Nephron progenitor cell (in vitro differentiated cells): ENCODE data around the gene WDR83.
"Not testable (repeated sequence)": the region's sequence is repeated elsewhere in the genome, so short reads cannot be mapped to it uniquely, and the experiment has no call there.

Experiments
- DNase-seq: peaks from one replicate; pipeline ENCODE4 v3.0.0; 2021
- H3K27ac Mint-ChIP-seq: 2 replicates; pipeline ENCODE4 v1.8.0; 2021; ENCODE audit warnings: mild to moderate bottlenecking, moderate library complexity, mixed read lengths
- H3K27me3 Mint-ChIP-seq: 2 replicates; pipeline ENCODE4 v1.8.0; 2021; ENCODE audit warnings: mild to moderate bottlenecking, low read depth, mixed read lengths; ENCODE audit not compliant: poor library complexity
- H3K36me3 Mint-ChIP-seq: 2 replicates; pipeline ENCODE4 v1.8.0; 2021; ENCODE audit warnings: low read depth, mixed read lengths
- H3K4me1 Mint-ChIP-seq: 2 replicates; pipeline ENCODE4 v1.8.0; 2021; ENCODE audit warnings: mixed read lengths
- H3K4me3 Mint-ChIP-seq: 2 replicates; pipeline ENCODE4 v1.8.0; 2021; ENCODE audit warnings: mild to moderate bottlenecking, moderate library complexity, mixed read lengths
- H3K9me3 Mint-ChIP-seq: 2 replicates; pipeline ENCODE4 v1.8.0; 2021; ENCODE audit warnings: mild to moderate bottlenecking, moderate library complexity, mixed read lengths
- CTCF ChIP-seq: fragments of 200-600 bp; sonication (generic); IDR thresholded peaks from 2 replicates; pipeline ENCODE4 v1.5.0; 2021; ENCODE audit warnings: antibody characterized with exemption

Gene WDR83

DNA sequence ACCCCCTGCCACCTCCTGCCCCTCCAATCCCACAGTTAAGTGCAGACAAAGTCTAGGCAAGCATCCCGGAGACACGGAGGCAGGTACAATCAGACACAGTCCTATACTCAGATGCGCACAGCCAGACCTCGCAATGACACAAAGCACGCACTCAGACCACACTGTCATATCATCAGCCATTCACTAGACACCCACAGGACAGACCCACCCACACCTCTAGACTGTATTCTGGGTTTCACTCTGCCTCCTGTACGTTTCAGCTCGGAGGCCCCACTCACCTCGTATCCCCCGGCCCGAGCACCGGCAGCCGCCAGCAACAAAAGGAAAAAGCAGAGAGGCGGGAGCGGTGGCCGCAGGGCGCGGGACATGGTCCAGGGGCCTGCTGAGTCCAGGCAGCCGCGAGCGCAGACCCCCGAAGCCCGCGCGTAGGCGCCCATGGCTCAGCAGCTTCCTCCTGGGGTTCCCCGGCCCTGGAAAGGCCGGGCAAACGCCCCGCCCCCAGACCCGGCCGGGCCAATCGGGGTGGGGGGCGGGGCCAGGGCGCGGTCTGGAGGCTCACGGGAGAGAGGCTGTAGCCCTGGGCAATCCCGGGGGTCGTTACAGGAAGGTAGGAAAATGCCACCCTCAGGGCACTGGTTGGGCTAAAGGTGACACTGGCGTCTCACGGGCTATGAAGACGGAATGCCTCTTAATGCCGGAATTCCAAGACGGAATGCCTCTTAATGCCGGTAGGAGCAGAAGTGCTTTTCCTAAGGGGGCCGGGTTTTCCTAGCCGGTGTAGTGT, at the start of gene WDR83, which contains the start of gene MAN2B1:
Gene WDR83 (plus strand): TSS at position 543 of the 784 bp plus-strand sequence. CDS start 2,984 bp downstream, outside the sequence.
Gene MAN2B1 (minus strand): TSS at position 478 of the 784 bp plus-strand sequence. CDS start 41 bp downstream, at position 437.
- peak; percentile 87 for DNase-seq
- H3K4me3 Mint-ChIP-seq = peak within 1 kb of the TSS; percentile 97
- peaks cover 62% of the 10 kb centered on the region for H3K4me1 Mint-ChIP-seq
- no peak for TF ChIP-seq CTCF
- peaks cover 4% of the 10 kb centered on the region for H3K27me3 Mint-ChIP-seq
- peaks cover 6% of the 10 kb centered on the region for H3K36me3 Mint-ChIP-seq
- H3K27ac Mint-ChIP-seq = peak within 1 kb of the TSS; percentile 98
- H3K9me3 Mint-ChIP-seq = no peaks in the 10 kb centered on the region

- Mint-ChIP-seq H3K4me3 (no peak overlapping the region), H3K36me3 (peaks cover 91% of the 10 kb centered on the region), H3K9me3 (peaks cover 83% of the 10 kb centered on the region), H3K4me1 (no peaks in the 10 kb centered on the region), H3K27me3 (peaks cover 3% of the 10 kb centered on the region), H3K27ac (no peak overlapping the region)
- TF ChIP-seq CTCF = no peak
- no peak for DNase-seq
Observed at GRCh38 chr19:12617646-12618045, 49.0 kb upstream of the WDR83 start.

GRCh38 chr19:12621253-12622024, 45.2 kb upstream of the WDR83 start:
- H3K4me3 Mint-ChIP-seq, H3K27me3 Mint-ChIP-seq: not testable (repeated sequence)
- peaks cover 91% of the 10 kb centered on the region for H3K9me3 Mint-ChIP-seq

DNA sequence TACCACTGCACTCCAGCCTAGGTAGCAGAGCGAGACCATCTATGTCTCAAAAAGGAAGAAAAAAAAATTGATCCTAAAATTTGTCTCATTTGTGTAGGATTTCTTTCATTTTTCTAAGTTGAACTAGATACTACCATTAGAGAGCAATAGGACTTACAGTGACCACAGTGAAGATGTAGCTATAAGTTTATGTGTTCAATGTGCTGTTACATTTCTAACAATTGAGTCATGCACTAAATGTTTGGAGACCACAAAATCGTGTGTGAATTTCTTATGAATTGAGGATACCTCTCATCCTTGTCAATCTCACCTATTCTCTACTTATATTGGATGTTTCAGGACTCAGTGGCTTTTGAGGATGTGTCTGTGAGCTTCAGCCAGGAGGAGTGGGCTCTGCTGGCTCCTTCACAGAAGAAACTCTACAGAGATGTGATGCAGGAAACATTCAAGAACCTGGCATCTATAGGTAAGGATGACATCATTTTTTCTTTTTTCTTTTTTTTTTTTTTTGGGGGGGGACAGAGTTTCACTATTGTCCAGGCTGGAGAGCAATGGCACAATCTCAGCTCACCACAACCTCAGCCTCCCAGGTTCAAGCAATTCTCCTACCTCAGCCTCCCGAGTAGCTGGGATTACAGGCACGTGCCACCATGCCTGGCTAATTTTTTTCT, 43.1 kb upstream of the WDR83 start:
- DNase-seq = no peak
- H3K36me3 Mint-ChIP-seq = peaks cover 92% of the 10 kb centered on the region
- peaks cover 91% of the 10 kb centered on the region for H3K9me3 Mint-ChIP-seq
- no peak for TF ChIP-seq CTCF
- H3K4me1 Mint-ChIP-seq = no peaks in the 10 kb centered on the region
- peaks cover 3% of the 10 kb centered on the region for H3K27me3 Mint-ChIP-seq
- no peak overlapping the region for H3K27ac Mint-ChIP-seq
- no peak overlapping the region for H3K4me3 Mint-ChIP-seq

More at GRCh38 chr19:12621253-12622024, 45.2 kb upstream of the WDR83 start:
- H3K4me1 Mint-ChIP-seq, DNase-seq, H3K27ac Mint-ChIP-seq: not testable (repeated sequence)
- H3K36me3 Mint-ChIP-seq = peaks cover 92% of the 10 kb centered on the region

- Mint-ChIP-seq H3K36me3 (peaks cover 96% of the 10 kb centered on the region), H3K4me3 (no peak overlapping the region), H3K27ac (no peak overlapping the region), H3K9me3 (peaks cover 94% of the 10 kb centered on the region), H3K4me1 (no peaks in the 10 kb centered on the region), H3K27me3 (no peaks in the 10 kb centered on the region)
- DNase-seq = no peak
- TF ChIP-seq CTCF = no peak
Observed at GRCh38 chr19:12626958-12627357, 39.6 kb upstream of the WDR83 start.
